CD4-positive, alpha-beta T cell treated with Interferon gamma for 1 hour (primary cell): Measurements from ENCODE around the gene FOXE1.

Experiments
- DNase-seq: peaks from one replicate; pipeline ENCODE4 v3.0.0-alpha.2; 2020

The FOXE1 gene

GRCh38 chr9:97866848-97867247 is 13.8 kb downstream of the FOXE1 start:
- no peak for DNase-seq

- DNase-seq: no peak
Observed at GRCh38 chr9:97868859-97869258, 15.8 kb downstream of the FOXE1 start.

GRCh38 chr9:97873425-97873824 is 20.4 kb downstream of the FOXE1 start:
- DNase-seq: no peak

- no peak for DNase-seq
Observed at GRCh38 chr9:97873882-97874281, 20.9 kb downstream of the FOXE1 start.

- no peak for DNase-seq
Observed at GRCh38 chr9:97874624-97875023, 21.6 kb downstream of the FOXE1 start.

GRCh38 chr9:97875111-97875510 is 22.1 kb downstream of the FOXE1 start:
- DNase-seq: no peak

GRCh38 chr9:97876061-97876460 is 23.0 kb downstream of the FOXE1 start:
- no peak for DNase-seq

GRCh38 chr9:97880336-97880735 is 27.3 kb downstream of the FOXE1 start:
- DNase-seq: no peak

- DNase-seq: peak; percentile 33
Observed at GRCh38 chr9:97889941-97890887, 37.2 kb downstream of the FOXE1 start.

GRCh38 chr9:97891736-97892135 is 38.7 kb downstream of the FOXE1 start:
- no peak for DNase-seq

- no peak for DNase-seq
Observed at GRCh38 chr9:97892421-97892820, 39.4 kb downstream of the FOXE1 start.

GRCh38 chr9:97895211-97895610 is 42.2 kb downstream of the FOXE1 start:
- DNase-seq: no peak

GRCh38 chr9:97895695-97896332 is 42.8 kb downstream of the FOXE1 start:
- DNase-seq: peak; percentile 13

GRCh38 chr9:97900103-97900737 is 47.2 kb downstream of the FOXE1 start:
- no peak for DNase-seq

GRCh38 chr9:97900738-97901565 is 47.9 kb downstream of the FOXE1 start:
- DNase-seq: peak; percentile 9

- DNase-seq: no peak
Observed at GRCh38 chr9:97903177-97903576, 50.2 kb downstream of the FOXE1 start.

- DNase-seq: peak; percentile 34
Observed at GRCh38 chr9:97904725-97905124, 51.7 kb downstream of the FOXE1 start.

- DNase-seq: peak; percentile 57
Observed at GRCh38 chr9:97905228-97905627, 52.2 kb downstream of the FOXE1 start.
